Measurements from ENCODE around the gene LRRC23. TPM values are rescaled to one million over a fixed set of nuclear protein-coding genes. Genes with fewer than 3 reads are reported as not detected.

Gene LRRC23
- total RNA-seq, 1 experiment from 2014 or later, result 37.8 TPM

DNA sequence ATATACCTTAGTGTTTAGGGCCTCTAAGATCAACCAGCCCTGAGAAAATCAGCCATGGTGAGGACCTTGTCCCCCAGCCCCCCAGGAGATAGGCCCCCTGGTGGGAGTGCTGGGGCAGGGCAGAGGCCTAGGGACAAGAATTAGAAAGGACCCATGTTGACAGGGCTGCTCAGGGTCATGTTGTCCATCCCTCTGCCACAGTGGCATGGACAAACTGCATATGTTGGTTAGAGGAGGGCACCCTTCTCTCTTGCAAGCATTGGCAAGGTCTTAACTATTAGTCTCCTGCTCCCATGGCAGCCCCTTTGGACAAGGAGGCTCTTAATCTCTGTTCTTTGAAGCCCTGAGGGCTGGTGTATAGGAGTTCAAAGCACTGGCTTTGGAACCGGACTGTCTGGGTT lies 45.8 kb downstream of the LRRC23 start:
- in situ Hi-C loops (cut with HindIII; ENCODE audit: low pct_unique_long_range_greater_than_20kb, low sequenced_read_pairs), result no loop called here

DNA sequence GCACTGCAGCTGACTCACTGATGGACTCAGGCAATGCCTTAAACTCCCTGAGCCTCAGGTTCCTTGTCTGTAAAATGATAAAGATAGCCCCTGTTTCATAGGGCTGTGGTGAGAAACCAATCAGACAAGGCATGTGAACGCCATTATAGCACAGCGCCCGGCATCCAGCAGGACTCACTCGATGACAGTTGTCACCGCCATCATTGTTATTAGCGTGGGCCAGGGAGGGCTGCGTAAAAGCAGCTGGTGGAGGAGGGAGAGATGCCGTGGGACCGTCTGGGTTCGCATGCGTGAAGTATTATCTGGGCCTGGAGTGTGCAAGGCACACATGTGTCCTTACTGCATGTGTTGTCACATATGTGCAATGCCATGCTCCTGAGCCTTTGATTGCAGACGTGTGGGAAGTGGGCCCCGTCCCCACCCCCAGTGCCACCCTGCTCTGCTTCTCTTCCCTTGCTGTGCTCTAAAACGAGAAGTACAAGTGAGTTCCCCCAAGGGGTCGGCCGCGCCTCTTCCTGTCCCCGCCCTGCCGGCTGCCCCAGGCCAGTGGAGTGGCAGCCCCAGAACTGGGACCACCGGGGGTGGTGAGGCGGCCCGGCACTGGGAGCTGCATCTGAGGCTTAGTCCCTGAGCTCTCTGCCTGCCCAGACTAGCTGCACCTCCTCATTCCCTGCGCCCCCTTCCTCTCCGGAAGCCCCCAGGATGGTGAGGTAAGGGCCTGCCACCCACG lies 46.4 kb downstream of the LRRC23 start, which contains the start of gene PTPN6:
PTPN6 (plus strand) TSS at position 546 of the 730 bp plus-strand sequence; CDS start at position 703, 157 bp downstream.
- DNase-seq (ENCODE audit: low read depth), result no peak
- in situ Hi-C loops (cut with HindIII; ENCODE audit: low pct_unique_long_range_greater_than_20kb, low sequenced_read_pairs), result no loop called here

More for the DNA sequence above, 45.8 kb downstream of the LRRC23 start:
- no peak for DNase-seq (ENCODE audit: low read depth)

DNA sequence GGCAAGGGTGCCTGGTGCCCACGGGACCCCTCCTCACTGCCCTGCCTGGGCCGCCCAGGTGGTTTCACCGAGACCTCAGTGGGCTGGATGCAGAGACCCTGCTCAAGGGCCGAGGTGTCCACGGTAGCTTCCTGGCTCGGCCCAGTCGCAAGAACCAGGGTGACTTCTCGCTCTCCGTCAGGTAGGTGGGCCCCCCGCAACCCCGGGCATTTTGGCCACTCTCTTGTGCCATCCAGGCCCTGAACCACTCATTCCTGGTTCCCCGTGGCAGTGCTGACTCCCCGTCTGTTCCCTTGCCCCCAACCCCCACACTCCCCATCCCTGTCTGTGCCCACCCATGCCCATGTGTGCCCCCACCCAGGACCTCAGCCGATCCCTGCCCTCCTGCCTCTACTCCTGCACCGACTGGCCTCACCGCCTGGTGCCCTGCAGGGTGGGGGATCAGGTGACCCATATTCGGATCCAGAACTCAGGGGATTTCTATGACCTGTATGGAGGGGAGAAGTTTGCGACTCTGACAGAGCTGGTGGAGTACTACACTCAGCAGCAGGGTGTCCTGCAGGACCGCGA lies 47.0 kb downstream of the LRRC23 start:
- no peak for DNase-seq (ENCODE audit: low read depth)
- in situ Hi-C loops (cut with HindIII; ENCODE audit: low pct_unique_long_range_greater_than_20kb, low sequenced_read_pairs), result no loop called here

DNA sequence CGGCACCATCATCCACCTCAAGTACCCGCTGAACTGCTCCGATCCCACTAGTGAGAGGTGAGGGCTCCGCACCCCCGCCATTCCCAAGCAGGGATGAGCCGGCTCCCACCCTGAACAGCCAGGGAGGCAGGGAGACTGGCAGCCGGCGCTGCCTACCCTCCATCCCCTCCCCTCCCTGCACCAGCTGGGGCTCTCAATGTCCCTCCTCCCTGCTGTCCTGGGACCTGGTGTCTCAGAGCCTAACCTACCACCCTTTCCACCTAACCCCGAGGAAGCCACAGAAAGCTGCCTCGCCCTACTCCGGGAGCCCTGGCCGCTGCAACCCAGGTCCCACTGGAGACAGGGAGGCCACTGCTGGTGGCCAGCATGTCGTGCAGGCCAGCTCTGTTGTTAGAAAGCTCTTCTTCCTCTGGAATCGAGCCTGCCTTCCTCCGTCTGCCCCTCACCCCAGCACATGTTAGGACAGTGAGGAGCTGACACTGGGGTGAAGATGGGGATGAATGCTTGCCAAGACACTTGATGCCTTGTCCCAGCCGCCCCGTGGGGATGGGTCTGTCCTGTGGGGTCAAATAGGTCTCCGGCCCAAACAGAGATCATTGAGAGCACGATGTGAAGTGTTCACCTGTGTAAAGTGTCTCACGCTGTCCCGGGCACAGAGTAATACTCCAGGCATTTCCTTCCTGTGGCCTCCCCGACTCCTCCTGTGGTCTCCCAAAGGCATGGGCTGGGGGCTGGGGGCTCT lies 47.7 kb downstream of the LRRC23 start:
- no peak for DNase-seq (ENCODE audit: low read depth)
- in situ Hi-C loops (cut with HindIII; ENCODE audit: low pct_unique_long_range_greater_than_20kb, low sequenced_read_pairs), result no loop called here

DNA sequence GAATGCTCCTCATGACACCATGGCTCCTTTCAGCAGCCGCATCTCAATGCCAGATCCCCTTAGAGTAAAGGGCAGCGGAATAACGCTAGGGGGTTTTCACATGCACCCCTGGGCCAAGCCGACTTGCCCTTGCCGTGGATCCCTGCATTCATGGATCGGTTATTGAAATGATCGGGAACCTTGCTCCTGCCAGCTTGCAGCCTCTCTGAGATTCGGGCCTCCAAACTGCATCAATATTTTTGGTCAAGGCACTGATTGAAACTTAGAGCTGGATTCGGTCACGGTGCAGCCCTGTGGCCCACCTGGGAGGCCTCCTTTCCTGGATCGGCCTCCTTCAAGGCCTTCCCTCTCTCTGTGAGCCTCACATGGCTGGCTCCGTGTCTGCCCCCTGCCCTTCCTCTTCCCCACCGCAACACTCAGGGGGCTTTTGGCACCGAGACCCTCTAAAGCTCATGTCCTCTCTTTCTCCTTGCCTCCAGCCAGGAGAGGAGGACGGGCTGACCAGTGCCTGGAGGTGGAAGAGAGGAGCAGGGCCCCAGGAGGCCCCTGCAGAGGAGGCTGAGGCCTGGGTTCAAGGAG lies 48.3 kb downstream of the LRRC23 start:
- no peak for DNase-seq (ENCODE audit: low read depth)
- in situ Hi-C loops (cut with HindIII; ENCODE audit: low pct_unique_long_range_greater_than_20kb, low sequenced_read_pairs), result no loop called here

DNA sequence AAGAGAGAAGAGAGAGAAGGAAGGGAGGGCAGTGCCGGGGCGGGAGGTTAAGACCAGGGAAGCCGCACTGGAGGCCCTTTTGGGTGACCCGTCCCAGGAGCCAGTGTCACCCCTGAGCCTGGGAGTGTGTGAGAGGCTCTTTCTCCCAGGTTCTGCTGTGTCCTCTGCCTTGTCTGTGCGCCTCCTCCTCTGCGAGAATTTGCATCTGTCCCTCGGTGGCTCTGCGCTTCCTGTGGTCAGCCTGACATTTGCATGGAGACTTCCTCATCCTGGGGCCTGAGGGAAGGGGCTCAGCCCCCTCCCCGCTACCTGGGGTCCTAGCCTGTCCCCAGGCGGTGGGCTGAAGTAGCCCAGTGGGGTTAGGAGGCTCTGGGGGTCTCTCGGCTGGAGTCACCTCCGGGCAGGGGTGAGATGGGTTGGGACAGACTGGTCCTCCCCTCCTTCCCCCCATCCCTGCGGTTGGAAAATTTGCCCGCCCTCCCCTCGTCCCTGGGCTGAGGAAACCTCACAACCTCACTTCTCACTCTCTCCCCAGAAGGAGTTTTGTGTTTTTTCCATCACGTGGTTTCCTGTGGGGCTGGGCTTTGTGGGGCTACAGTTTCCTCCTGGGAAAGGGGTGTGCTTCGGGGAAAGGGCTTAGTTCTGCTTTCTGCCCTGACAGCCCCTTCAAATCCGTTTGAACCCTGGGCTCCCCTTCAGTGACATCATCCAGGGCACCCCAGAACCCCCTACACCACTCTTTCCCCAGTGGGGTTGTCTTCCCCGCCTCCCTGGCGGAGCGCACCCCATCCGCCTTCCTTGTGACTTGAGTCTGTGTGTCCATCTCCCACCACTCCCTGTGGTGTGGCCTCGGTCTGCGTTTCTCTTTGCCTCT lies 49.1 kb downstream of the LRRC23 start:
- no peak for DNase-seq (ENCODE audit: low read depth)
- in situ Hi-C loops (cut with HindIII; ENCODE audit: low pct_unique_long_range_greater_than_20kb, low sequenced_read_pairs), result no loop called here

DNA sequence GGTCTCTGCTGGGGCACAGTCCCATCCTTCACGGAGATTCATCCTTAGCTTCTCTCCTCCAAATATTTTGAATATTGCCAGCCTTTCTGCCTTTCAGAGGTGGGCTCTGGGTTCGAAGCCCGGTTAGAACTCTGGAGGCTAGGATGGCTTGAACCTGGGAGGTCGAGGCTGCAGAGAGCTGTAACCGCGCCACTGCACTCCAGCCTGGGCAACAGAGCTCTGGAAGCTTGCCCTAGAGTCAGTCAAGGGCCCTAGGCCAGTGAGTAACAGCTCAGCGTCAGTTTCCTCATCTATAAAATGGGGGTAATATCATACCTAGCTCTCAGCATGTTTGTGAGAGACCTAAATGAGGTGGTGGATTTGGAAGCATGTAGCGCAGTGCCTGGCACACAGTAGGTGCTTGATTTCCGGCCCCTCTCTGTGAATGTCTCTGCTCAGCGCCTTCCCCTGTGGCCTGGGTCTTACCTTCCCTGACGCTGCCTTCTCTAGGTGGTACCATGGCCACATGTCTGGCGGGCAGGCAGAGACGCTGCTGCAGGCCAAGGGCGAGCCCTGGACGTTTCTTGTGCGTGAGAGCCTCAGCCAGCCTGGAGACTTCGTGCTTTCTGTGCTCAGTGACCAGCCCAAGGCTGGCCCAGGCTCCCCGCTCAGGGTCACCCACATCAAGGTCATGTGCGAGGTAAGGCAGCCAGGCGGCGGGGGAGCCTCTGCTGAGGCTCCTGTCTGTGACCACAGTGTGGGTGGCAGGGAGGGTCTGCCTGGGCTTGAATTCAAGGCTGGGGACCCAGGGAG lies 49.9 kb downstream of the LRRC23 start:
- in situ Hi-C loops (cut with HindIII; ENCODE audit: low pct_unique_long_range_greater_than_20kb, low sequenced_read_pairs), result no loop called here

DNA sequence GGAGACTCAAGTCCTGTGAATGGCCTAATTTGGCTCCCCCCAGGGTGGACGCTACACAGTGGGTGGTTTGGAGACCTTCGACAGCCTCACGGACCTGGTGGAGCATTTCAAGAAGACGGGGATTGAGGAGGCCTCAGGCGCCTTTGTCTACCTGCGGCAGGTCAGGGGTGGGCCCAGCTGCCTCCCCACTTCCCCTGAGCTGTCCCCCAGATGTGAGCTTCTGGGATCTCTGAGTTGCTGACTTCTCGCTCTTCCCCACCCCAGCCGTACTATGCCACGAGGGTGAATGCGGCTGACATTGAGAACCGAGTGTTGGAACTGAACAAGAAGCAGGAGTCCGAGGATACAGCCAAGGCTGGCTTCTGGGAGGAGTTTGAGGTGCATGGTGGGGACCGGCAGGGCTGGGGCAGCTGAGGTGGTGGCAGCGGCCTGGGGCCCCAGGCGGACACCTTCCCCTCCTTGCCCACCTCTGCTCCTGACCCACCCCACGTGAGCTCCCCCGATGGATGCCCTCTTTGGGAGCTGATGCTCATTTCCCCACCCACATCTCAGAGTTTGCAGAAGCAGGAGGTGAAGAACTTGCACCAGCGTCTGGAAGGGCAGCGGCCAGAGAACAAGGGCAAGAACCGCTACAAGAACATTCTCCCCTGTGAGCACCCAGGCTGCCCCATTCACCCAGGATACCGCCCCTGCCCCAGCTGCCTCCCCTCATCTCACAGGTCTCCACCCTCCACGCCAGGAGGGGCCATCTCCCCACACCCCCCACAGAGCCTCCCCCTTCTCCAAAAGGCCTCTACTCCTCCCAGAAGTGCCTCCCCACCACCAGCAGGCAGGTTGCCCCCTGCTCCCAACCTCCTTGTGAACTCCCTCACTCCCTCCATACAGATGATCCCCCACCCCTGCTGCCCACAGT lies 50.7 kb downstream of the LRRC23 start:
- no peak for DNase-seq (ENCODE audit: low read depth)
- in situ Hi-C loops (cut with HindIII; ENCODE audit: low pct_unique_long_range_greater_than_20kb, low sequenced_read_pairs), result no loop called here

More for the DNA sequence above, 49.9 kb downstream of the LRRC23 start:
- no peak for DNase-seq (ENCODE audit: low read depth)

DNA sequence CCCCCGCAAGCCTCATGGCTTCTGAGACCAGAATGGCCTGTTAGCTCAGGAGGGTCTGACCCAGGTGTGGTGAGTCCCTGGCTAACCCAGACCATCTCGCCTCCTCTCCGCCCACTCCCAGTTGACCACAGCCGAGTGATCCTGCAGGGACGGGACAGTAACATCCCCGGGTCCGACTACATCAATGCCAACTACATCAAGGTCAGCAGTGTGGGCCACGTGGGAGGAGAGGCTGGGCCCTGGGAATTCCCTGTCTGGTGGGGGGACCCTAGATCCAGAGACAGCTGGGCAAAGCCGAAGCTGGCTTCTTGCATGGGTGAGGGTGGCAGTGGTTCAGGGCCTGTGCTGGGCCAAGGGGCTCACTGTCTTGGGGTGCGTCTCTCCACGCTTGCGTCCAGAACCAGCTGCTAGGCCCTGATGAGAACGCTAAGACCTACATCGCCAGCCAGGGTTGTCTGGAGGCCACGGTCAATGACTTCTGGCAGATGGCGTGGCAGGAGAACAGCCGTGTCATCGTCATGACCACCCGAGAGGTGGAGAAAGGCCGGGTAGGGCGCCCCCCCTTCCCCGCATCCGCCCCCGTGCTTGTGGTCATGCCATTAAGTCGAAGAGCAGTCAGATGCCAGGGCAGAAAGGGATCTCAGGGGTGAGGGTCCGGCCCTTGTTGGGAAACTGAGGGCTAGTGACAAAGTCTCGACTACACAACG lies 51.6 kb downstream of the LRRC23 start:
- in situ Hi-C loops (cut with HindIII; ENCODE audit: low pct_unique_long_range_greater_than_20kb, low sequenced_read_pairs), result no loop called here
- no peak for DNase-seq (ENCODE audit: low read depth)

DNA sequence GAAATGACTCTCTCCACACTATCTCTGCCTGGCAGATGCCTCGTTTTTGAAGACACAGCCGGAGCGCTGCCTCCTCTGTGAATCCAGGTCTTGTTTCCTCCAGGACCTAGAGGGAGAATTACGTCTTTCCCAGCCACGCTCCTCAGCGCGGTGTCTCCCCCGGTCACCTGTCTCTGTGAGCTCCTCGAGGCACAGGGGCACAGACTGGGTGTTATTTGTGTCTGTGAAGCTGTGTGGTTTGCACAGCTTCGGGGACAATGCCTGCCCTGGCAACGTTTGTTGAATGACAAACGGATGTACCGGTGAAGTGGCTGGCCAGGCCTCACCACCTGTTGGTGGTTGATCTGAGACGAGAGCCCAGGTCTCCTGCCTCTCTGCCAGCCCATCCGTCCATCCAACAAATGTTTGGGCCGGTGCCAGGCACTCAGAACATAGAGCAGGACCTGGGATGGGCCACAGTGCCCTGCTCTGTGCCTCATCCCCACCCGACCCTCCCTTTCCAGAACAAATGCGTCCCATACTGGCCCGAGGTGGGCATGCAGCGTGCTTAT lies 52.6 kb downstream of the LRRC23 start:
- in situ Hi-C loops (cut with HindIII; ENCODE audit: low pct_unique_long_range_greater_than_20kb, low sequenced_read_pairs), result no loop called here
- no peak for DNase-seq (ENCODE audit: low read depth)

DNA sequence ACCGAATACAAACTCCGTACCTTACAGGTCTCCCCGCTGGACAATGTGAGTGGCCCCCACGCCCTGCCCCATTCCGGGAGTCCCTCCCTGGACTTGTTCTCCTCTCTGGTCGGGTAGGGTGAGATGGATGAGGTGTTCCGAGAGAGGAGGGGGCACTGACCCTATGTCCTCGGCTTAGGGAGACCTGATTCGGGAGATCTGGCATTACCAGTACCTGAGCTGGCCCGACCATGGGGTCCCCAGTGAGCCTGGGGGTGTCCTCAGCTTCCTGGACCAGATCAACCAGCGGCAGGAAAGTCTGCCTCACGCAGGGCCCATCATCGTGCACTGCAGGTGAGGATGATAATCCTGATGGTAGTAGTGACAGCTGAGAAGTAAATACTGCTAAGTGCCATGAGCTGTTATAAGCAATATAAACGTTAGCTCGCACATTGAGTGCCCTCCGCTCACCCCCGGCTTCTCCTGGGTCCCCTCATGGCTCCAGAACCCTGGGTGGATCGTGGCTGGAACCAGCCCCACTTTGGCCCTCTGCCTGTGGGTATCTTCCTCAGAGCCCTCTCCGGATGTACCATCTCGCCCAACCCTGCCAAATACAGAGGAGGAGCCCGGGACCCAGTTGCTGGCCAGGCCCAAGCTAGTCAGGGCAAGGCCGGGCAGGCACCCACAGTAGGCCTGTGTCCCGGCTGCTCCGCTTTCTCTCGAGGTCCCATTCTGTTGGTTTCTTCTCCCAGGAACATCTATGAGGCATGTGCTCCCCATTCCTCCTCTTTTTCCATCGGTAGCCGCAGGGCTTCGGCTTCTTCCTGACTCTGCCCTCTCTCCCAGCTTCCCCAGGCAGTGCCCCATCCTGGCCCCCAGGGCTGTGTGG lies 53.4 kb downstream of the LRRC23 start:
- in situ Hi-C loops (cut with HindIII; ENCODE audit: low pct_unique_long_range_greater_than_20kb, low sequenced_read_pairs), result no loop called here
- no peak for DNase-seq (ENCODE audit: low read depth)

DNA sequence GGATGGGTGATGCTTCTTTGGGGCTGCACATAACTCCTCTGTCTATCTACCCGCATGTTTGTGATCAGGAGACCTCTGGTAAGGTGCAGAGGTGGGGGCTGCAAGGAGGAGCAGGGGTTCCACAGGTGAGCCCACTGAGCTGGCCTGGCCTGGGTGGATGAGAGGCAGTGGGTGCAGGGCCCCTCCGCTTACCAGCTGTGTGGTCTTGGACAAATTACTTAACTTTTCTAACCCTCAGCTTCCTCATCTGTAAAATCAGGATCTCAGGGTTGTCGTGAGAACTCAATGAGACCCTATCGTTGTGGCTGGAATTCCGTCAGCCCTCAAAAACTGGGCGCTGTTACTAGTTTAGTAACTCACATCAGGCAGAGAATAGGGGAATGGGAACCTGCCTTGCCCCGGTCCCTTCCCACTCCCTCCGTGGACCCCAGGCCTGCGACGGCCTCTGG lies 54.0 kb downstream of the LRRC23 start:
- in situ Hi-C loops (cut with HindIII; ENCODE audit: low pct_unique_long_range_greater_than_20kb, low sequenced_read_pairs), result no loop called here
- no peak for DNase-seq (ENCODE audit: low read depth)

DNA sequence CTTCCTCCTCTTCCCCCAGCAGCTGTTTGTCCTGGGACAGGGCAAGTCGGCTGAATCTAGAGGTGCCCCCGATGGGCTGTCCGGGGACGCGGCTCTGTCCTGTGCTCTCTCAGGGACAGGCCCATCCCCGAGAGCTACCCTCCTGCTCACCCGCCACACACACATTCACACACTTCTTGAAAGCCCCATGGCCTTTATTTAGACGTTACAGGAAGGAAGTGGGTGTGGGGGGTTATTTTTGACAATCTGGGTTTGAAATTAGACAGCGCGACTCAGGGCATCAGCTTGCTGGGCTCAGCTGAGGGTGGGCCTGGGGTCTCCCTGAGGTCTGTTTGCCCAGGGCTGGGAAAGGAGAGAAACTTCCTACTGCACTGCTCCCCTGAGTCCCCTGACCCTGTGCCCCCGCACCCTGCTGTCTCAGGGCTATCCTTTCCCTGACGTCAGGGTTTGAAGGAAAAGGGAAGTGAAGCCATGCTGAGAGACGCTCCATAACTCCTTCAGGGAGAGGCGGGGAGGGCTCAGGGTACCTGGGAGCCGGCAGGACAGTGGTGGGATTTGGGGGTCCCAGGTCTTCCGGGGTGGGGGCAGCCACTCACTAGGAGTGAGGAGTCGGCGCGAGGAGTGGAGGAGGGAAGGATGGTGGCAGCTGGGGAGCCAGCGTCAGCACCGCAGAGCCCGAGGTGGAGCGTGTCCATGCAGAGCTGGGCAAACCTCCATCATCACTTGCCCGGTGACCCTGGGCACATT lies 54.6 kb downstream of the LRRC23 start:
- in situ Hi-C loops (cut with HindIII; ENCODE audit: low pct_unique_long_range_greater_than_20kb, low sequenced_read_pairs), result no loop called here
- no peak for DNase-seq (ENCODE audit: low read depth)

Measured in Caki2 (cell line).